ENCODE data around the gene PDE4B. TPM values are rescaled to one million over a fixed set of nuclear protein-coding genes. Genes with fewer than 3 reads are reported as not detected.

PDE4B gene
- total and polyA plus RNA-seq, 2 of the 13 experiments (the other 11 are each of a cell fraction or from before 2014, with no cell fraction given), result not detected

DNA sequence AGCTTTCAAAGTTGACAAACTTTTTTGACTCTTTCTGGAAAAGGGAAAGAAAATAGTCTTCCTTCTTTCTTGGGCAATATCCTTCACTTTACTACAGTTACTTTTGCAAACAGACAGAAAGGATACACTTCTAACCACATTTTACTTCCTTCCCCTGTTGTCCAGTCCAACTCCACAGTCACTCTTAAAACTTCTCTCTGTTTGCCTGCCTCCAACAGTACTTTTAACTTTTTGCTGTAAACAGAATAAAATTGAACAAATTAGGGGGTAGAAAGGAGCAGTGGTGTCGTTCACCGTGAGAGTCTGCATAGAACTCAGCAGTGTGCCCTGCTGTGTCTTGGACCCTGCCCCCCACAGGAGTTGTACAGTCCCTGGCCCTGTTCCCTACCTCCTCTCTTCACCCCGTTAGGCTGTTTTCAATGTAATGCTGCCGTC, 580.5 kb downstream of the PDE4B start (continued):
- TF ChIP-seq MYC (CRISPR knock-in tag; IDR thresholded peaks at IDR 0.05; ENCODE audit: borderline replicate concordance), result no peak
- TF ChIP-seq MEIS1 (CRISPR knock-in tag; IDR thresholded peaks at IDR 0.05; ENCODE audit: borderline replicate concordance), result no peak
- TF ChIP-seq CEBPB (IDR thresholded peaks at IDR 0.05; ENCODE audit: borderline replicate concordance, low read depth, low read length), result no peak
- TF ChIP-seq ARNT2 (CRISPR knock-in tag; IDR thresholded peaks at IDR 0.05; ENCODE audit: low read depth), result no peak
- TF ChIP-seq ATM (IDR thresholded peaks at IDR 0.05; ENCODE audit: borderline replicate concordance), result no peak
- TF ChIP-seq, protein P1, sequence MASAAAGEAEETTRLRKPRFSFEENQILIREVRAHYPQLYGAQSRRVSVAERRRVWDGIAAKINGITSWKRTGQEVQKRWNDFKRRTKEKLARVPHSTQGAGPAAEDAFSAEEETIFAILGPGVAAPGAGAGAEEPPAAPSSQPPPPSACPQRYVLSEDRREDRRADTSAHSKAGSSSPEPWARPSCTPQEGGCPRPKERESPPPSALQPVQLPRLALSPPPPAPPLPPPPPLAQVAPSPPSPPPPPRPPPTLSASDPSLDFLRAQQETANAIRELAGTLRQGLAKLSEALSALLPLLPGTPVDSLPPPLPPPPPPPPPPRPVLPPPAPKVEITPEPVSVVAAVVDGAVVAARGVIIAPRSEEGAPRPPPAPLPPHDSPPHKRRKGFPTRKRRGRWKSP (CRISPR knock-in tag; IDR thresholded peaks at IDR 0.05), result no peak
- TF ChIP-seq KDM5A (IDR thresholded peaks at IDR 0.05; ENCODE audit: borderline replicate concordance, low read length), result no peak
- no peak for TF ChIP-seq PRMT3 (CRISPR knock-in tag; IDR thresholded peaks at IDR 0.05; ENCODE audit: borderline replicate concordance, low read depth)
- no peak for TF ChIP-seq RXRA (CRISPR knock-in tag; IDR thresholded peaks at IDR 0.05)
- no peak for TF ChIP-seq CENPX (CRISPR knock-in tag; IDR thresholded peaks at IDR 0.05)
- TF ChIP-seq ZMYM3 (CRISPR knock-in tag; IDR thresholded peaks at IDR 0.05), result no peak

DNA sequence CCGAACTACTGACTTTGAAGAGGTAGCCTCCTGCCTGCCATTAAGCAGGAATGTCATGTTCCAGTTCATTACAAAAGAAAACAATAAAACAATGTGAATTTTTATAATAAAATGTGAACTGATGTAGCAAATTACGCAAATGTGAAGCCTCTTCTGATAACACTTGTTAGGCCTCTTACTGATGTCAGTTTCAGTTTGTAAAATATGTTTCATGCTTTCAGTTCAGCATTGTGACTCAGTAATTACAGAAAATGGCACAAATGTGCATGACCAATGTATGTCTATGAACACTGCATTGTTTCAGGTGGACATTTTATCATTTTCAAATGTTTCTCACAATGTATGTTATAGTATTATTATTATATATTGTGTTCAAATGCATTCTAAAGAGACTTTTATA, 581.5 kb downstream of the PDE4B start:
- H3K36me3 ChIP-seq (replicated peaks in 1 of 2; ENCODE audit: control insufficient read depth in 1 of 2, insufficient read depth in 2 of 2, low read length in 2 of 2), result no peaks in the 10 kb centered on the region
- no peaks in the 10 kb centered on the region for H3K4me1 ChIP-seq (ENCODE audit: insufficient read depth, low read length)
- no peaks in the 10 kb centered on the region for H3K79me2 ChIP-seq (ENCODE audit: insufficient read depth, low read length)
- ChIA-PET POLR2A (no interaction called here), CTCF (ENCODE audit: low intra/inter-chr PET ratio, low total read pairs) (no interaction called here)
- H3K9me3 ChIP-seq (ENCODE audit: low read length), result no peaks in the 10 kb centered on the region
- H3K4me3 ChIP-seq (replicated peaks in 1 of 3; ENCODE audit: insufficient read depth in 1 of 3, low read depth in 2 of 3, low read length in 3 of 3), result no peak overlapping the region
- 2% methylated on average over 2 of the region's 2 CpGs for WGBS (ENCODE audit: low lambda C conversion rate)
- no peak overlapping the region for H3K9ac ChIP-seq (ENCODE audit: insufficient read depth, low read depth, low read length)
- H3K27me3 ChIP-seq (ENCODE audit: control insufficient read depth in 1 of 2, insufficient read depth in 2 of 2, low read length in 2 of 2), result no peaks in the 10 kb centered on the region; a peak in 1 of 5 replicates
- FAIRE-seq (no peak), DNase-seq (ENCODE audit: low spot score) (no peak), ATAC-seq (no peak)
- BruUV-seq (replicated peaks), result no TSS peak
- H3K4me2 ChIP-seq (ENCODE audit: low read depth, low read length), result no peak overlapping the region
- H3K27ac ChIP-seq (ENCODE audit: extremely low read length, insufficient read depth, low read length), result no peak overlapping the region
- no peaks in the 10 kb centered on the region for H4K20me1 ChIP-seq (ENCODE audit: insufficient read depth, low read length)
- TF ChIP-seq, protein P2, sequence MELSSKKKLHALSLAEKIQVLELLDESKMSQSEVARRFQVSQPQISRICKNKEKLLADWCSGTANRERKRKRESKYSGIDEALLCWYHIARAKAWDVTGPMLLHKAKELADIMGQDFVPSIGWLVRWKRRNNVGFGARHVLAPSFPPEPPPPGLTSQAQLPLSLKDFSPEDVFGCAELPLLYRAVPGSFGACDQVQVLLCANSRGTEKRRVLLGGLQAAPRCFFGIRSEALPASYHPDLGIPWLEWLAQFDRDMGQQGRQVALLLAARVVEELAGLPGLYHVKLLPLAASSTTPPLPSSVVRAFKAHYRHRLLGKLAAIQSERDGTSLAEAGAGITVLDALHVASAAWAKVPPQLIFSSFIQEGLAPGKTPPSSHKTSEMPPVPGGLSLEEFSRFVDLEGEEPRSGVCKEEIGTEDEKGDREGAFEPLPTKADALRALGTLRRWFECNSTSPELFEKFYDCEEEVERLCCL (CRISPR knock-in tag; IDR thresholded peaks at IDR 0.05; ENCODE audit: borderline replicate concordance), result no peak
- TF ChIP-seq KMT2B (CRISPR knock-in tag; IDR thresholded peaks at IDR 0.05) (no peak), ZBTB3 (CRISPR knock-in tag; IDR thresholded peaks at IDR 0.05; ENCODE audit: borderline replicate concordance, low read depth) (no peak), ZFP36 (IDR thresholded peaks at IDR 0.05; ENCODE audit: borderline replicate concordance, low read depth, low read length, partially characterized antibody) (no peak), ZSCAN20 (CRISPR knock-in tag; IDR thresholded peaks at IDR 0.05; ENCODE audit: borderline replicate concordance) (no peak), ETV5 (CRISPR knock-in tag; IDR thresholded peaks at IDR 0.05; ENCODE audit: borderline replicate concordance) (no peak)
- no peak overlapping the region for H2AFZ ChIP-seq (ENCODE audit: low read length)
- intact Hi-C loops (cut with micrococcal nuclease; ENCODE audit: unreplicated experiment), result no loop called here
- in situ Hi-C loops (cut with HindIII; ENCODE audit: extremely low pct_ligation_motif_present, low pct_unique_long_range_greater_than_20kb), result no loop called here

All from HepG2 (cell line).